ENCODE measurements around the gene HOXA13. TPM values are rescaled to one million over a fixed set of nuclear protein-coding genes. Genes with fewer than 3 reads are reported as not detected.

HOXA13 gene
- total RNA-seq, 1 donor from 2014 or later: not detected

DNA sequence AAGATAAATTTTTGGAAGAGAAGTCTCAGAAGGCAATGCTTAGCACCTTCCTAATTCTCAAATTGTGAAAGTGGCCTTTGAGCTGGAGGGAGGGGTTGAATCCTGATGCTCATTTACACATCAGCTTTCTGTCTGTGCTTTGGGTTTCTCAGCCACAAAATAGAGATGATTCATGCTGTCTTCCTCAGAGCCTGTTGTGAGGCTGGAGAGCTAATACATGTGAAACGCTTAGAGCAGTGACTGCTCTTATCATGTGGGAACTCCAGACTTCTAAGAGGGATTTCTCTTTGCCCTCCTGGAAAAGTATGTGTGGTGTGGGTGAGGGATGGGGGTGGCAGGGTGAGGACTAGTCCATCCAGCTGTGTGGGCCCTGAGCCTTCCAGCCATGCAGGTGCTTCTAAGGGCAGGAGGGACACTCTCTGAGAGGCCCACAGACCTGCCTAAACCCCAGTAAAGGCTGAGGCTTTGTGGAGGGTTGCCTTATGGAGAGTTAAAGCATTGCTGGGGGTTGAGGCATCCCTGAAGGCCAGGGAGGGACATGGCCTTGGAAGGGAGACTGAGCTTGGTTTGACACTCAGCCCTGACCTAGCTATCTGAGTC lies 37.9 kb upstream of the HOXA13 start:
- no peak for DNase-seq

DNA sequence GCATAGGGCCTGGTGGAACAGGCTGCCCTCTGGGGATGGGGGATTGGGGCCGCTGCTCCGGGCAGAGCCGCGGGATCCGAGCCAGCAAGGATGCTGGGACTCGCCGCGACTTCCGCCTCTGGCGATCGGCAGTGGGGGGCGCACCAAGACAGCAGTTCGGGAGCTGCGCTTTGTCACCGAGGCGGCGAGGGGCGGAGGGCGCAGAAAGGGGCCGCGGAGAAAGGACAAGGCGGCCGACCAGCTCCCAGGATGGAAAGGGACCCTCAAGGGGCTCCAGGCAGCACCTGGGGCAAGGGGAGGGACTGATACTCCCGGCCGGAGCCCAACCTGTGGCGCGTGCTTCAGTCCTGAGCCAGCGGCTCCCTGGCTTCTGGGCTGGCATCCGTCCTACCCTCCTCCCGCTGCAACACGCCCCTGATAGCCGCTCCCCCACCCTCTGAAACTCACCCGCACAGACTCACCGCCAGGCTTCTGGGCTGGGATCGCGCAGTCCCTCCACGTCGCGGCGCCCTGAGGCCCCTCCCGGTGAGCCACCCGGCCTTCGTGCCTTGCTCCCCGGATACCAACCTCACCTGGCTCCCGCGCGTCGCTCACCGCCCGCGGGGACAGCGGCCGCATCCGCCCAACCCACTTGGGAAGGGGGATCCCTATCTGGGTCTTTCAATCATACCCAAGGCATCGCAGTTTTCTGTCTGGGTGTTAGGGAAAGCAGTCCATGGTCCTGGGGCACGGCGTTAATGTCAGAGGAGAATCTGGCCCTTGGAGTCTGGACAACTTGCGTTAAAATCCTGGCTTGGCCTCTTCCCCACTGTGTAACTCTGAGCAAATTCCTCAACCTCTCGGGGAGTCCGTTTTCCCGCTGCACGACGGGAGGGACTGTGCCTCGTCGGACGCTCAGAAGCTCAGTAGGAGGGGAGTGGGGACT lies 35.8 kb upstream of the HOXA13 start:
- DNase-seq: no peak

DNA sequence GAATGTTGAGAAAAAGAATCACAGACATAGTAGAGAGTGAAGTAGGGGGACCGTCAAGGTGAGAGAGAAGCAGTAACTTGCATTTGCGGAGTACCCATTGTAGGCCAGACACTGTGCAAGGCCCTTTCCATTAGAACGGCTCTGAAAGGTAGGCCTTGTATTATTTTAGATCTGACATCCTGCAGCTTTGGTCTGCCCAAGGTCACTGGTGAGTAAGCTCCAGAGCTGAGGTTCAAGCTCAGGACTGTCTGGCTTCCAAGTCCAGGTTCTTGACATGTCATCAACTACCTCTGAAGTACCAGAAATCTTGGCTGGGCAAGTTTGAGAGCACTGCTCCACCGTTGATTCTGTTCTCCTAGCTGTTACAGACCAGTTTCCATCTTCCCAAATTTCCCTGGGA lies 29.6 kb upstream of the HOXA13 start:
- DNase-seq: no peak

DNA sequence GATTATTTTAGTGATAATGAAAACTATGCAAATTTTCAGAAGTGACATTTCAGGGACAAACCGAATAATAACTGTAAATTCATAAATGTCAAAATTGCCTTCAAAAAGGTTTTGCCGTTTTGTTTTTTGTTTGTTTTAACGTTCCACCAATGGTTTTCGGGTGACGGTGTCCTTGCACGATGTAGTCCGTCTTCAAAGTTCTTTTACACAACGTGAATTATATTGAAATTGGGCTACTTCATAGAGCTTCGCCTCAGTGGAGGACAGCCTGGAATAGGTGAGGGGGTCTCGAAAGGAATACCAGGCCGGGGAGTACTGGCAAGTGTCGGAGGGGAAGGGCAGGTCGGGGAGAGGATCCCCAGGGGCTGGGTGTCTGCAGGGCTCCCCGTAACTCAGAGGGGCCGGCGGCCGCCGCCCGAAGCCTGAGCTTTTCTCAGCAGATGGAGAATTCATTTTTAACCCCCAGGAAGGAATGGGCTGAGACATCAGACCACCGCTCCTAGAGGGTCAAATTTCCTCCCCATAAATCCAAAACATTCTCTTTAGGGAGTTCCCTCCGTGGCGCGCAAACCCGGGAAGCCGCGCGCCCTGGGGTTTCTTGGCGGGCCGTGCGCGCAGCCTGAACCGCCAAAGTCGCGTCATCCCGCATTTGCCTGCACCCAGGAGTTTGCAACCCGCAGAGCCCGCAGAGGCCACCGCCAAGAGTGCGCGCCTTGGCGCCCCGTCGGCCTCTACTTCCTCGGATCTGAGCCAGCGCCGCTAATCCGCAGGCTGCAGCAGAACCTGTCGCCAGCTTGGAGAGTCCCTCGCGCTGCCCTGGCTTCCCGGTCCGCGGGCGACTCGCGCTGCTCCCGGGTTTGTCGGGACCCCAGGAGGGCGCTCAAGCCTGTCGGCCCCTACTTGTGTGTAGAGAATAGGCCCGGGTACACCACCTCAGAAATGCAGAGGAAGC lies 25.4 kb upstream of the HOXA13 start:
- DNase-seq: no peak

DNA sequence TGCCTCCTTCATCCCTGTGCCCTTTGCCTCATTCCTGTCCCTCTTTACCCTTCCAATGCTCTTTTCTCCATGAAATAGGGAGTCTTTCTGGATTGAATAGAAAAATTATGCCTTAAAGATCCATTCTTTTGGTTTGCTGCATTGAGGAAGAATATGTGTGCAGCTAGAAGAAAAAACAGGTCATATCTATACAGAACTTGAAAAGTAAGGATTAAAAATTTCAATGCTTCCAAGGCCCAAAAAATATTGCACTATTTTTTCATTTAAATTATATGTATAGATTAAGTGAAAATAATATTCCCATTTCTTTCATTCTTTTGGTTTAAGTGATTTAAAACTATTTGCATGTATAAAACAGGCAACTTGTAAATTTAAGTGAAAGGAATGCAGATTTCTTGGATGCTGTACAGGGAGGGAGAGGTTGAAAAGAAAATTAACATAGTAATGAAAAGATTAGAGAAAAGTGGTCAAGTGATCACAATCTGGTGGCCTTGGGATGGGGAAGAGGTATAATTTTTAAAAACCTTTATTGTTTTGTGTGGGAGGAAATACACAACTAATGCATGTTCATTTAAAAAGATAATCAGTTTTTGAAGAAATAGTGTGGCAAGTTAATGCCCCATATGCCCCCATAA lies 24.2 kb upstream of the HOXA13 start:
- no peak for DNase-seq

DNA sequence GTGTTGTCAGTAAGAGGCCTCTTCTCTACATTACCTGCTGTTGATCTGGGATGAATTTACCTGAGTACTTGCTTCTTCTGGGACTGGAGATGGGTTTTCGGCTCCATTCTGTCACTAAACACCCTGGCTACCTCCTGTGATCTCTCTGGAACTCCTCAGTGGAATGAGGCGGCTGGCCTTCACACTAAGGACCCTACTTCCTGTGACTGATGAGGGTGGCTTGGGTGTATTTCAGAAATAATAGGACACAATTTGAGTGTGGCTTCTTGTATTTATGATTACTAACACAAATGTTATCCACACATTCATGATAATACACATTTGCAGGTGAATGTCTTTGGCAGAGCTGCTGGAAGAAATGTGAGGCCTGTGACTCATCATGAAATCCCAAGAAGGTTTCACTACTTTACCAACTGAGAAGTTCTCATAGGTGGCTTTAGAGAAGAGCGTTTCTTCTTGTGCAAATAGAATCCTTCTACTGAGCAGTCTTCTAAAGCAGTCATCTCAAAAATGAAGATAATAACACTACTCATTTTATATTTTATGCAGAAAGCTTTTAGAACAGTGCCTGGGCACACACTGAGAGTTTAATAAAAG lies 21.4 kb upstream of the HOXA13 start:
- DNase-seq: no peak

GRCh38 chr7:27220440-27220955 lies 20.6 kb upstream of the HOXA13 start:
- no peak for DNase-seq

DNA sequence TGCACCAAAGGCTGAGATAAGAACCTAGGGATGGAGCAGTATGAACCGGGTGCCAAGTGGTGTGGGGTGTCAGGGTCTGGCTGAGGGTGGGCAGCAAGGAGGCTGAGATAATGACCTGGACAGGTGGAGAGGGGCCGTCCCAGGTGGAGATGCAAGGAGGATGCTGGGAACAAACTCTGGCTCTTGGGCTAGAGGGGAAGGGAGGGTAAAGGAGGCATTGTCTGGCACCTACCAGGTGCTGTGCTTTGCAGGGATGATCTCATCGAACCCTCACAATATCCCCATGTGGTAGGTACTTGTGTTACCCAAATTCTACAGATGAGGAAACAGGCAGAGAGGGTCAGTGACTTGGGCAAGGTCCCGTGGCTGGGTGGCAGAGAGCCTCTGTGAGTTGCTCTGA lies 19.9 kb upstream of the HOXA13 start:
- DNase-seq: no peak

GRCh38 chr7:27217951-27218350 lies 18.1 kb upstream of the HOXA13 start:
- no peak for DNase-seq

DNA sequence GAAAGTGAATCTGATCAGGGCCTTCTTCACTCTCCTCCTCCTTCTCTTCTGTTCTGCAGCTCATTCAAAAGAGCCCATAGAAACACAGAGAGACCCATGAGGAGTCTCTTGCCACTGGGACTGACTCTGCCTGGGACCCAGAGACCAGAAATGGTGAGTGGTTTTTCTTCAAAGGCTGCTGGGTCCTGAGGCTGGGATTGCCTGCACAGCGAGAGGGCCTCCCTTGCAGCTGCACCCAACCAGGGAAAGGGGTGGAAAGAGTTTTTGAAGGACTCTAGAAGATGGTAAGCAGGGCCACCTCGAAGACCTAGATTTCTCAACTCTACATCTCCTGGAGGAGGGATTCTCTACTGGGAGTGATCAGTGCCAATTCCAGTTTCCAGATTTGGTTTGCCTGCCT lies 15.5 kb upstream of the HOXA13 start:
- no peak for DNase-seq

DNA sequence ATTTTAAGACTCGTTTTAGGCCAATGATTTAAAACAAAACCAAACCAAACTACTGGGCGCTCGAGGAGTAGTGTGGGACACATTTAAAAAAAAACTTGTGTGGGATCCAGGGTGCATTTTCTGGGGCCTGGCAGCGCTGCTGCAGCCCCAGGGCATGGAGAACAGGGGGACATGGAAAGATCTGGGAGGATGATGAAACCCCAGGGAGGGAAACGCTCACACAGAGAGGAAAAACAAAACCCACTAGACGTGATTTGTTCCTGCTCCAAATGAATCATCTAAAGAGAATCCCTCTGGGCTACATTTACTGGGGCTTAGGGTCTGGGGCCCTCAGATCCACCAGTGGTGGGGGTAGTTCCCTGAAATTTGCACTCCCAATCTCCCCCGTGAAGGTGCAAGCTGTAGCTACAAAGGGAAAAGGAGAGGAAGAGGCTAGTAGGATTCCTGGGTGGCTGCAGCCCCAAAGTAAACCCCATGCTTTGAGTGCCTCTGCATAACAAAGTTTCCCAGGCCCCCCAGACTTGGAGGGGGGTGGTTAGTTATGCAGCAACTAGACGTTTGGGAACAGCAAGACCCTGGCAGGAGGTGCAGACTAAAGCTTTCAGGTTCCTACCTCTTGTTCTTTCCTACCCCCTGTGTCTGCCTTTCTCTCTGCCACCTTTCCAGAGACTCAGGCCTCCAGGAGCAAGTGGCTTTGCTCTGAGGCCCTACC lies 14.5 kb upstream of the HOXA13 start:
- DNase-seq: no peak

DNA sequence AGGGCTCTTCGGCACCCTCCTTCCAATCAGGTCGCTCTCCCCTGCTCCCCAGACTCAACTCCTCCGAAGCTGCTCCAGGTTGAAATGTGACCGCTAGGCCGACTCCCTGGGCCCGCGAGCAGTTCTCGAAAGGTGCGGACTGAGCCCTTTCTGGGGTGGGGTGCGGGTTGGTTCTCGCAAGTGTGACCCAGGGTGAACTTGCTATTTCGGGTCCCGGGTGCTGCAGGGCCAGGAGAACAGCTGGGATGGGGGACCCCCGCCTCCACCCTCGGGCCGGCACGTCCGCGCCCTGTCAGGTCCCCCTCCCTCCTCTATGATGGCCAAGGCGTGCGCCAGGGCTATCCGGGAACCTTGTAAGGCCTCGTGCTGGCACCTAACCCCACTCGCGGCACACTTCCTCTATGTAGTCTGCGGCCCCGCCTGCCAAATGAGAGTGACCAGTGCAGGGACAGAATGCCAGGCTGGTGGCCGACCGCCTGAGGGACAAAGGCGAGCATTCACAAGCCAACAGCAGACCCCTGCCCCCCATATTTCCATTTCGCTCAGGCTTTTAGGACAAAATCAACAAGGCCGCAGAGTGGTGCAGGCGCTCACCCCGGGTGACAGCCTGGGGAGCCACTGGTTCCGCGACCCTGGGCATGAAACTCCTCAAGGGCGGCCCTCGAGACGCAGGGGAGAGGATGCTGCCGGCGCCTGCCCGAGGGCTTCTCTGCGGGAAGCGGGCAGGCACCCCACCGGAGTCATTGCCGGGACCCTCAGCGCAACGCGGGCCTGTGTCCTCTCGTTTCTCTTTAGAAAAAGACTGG lies 13.7 kb upstream of the HOXA13 start:
- DNase-seq: no peak

DNA sequence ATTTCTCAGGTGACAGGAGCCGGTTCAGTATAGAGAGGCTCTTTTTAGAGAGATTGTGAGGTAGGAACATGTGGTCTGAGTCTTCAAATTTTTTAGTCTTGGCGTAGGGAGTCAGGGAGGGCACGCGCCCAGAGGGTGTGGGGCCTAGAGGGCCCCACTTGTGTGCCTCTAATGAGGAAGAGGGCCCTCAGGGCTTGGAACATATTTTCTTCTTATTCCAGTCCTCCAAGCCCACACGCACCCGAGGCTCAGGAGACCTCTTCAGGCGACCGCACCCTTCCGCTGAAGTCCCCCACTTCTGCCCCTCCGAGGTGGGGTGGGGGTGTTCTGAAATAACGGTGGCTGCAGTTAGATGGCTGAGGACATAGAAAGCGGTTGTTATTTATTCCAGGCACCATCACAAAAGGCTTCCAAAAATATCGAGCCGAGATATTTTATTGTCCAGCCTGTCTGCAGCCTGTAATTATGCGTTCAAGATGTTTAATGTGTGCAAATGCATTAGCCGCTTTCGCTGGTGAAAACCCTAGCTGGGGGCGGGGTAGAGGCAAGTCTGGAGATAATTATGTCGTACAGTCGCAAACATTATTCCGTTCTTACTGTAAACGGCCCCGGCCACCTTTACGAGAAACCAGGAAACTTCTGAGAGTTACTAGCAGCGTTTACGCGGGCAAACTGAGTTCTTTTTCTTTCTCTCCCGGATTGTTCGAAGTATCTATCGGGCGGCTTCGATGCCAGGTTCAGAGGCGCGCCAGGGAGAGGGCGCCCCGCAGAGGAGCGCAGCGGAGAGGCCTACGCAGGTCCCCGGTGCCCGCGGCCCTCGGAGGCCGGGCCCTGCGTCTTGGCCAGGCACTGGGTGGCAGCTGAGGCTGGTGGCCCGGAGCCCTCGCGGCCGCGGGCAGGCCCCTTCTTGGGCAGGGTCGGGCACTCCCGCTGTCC lies 12.9 kb upstream of the HOXA13 start:
- DNase-seq: no peak

GRCh38 chr7:27211764-27212204 lies 11.9 kb upstream of the HOXA13 start:
- no peak for DNase-seq

GRCh38 chr7:27211084-27211446 lies 11.2 kb upstream of the HOXA13 start:
- no peak for DNase-seq

- no peak for DNase-seq
These were observed 10.7 kb upstream of the HOXA13 start for GRCh38 chr7:27210441-27211083.

GRCh38 chr7:27209933-27210440 lies 10.1 kb upstream of the HOXA13 start:
- no peak for DNase-seq

DNA sequence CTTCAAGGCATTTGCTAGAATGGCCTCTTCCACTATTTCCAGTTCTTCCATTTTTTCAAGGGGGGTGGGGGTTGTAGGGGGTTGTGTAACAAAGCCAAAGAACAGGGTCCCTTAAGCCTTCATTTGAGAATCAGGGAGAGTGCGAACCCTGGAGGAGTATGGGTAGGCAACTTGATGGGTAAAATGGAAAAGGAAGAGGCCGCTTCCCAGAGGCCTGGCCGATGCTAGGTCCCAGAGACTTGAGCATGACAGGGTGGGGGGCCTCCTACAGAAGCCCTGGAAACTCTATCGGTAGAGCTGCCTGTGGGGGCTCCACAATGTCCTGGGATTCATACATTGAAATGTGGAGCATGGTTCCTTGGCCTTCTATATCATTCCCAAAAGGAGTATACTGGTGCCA lies 9.1 kb upstream of the HOXA13 start:
- DNase-seq: no peak
